Fibroblast of gingiva (primary cell): ENCODE measurements around the gene SERP2.

Experiments used
- DNase-seq: peaks from one replicate; pipeline ENCODE4 v3.0.0-alpha.2; 2011; ENCODE audit warnings: low read depth

SERP2 gene

GRCh38 chr13:44359983-44360375 lies 13.6 kb upstream of the SERP2 start:
- DNase-seq, result no peak

DNA sequence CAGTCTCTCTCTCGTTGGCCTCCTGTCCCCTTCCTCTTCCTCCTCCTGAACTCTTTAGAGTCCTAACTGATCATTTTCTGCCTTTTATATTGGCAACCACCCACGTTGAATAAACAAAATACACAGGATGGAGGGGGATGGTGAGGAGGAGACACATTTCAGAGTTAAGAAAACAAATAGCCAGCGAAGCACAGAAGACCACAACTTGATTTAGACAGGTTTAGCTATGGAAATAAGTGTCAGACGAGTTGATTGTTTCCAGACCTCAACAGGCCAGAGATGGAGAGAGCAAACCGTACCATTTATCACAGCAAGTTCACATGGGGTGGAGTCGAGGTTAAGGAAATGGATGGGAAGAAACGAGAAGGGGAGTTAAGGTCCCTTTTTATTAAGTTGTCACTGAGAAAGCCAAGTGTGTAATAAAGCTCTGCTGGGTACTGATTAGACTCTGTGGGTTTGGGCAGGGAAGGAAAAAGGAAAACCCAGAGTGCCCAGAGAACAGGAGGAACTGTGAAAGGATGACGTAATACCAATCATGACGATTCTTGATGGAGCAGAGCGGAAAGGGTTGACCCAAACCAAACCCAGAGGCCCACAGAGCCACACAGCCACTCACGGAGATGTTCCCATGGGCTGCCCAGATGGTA lies 11.1 kb upstream of the SERP2 start:
- no peak for DNase-seq

GRCh38 chr13:44363631-44364344 lies 9.8 kb upstream of the SERP2 start:
- no peak for DNase-seq

DNA sequence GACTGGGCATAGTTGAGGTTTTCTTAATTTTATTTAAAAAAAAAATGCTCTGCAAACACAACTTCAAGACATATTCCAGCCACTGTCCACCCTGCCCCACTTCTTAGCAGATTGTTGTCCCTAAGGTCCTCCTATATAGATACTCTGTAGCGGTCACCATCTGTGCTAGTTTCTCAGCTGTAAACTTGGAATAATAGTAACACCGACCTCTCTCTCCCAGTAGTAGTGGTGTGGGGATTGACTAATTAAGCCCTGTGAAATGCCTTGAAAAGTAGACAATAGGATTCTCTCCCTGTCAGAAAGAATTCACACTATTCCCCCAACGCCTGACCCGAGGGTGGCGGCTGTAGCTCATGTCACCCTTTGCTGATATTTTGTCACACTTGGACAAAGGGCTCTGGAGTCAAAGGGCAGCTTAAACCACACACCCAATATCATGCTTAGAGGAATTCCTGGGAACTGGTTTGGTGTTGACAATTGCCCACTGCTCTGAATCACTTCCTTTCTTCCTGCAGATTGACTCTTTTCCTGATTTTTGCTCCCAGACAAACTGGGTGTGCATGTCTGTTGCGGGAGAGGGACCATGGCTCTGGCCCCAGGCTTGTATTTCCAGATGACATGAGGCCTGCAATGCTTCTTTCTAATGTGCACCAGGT lies 9.2 kb upstream of the SERP2 start:
- DNase-seq, result no peak

DNA sequence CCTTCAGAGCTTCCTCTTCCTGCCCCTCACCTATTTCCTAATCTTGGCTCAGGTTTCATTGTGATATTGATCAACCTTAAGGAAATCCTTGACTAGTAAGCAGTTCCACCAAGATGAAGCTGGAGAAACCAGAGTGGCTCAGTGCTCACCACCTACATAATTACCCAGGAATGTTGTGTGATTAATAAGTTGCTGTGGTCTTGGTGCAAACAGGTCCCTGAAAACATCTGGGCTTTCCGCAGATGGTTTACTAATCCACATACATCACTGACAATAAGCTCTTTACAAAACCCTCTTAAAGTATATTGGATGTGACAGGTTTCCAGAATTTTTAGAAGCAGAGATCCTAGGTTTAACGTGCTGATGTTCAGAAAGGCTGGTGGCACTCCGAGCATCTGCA lies 8.6 kb upstream of the SERP2 start:
- no peak for DNase-seq

DNA sequence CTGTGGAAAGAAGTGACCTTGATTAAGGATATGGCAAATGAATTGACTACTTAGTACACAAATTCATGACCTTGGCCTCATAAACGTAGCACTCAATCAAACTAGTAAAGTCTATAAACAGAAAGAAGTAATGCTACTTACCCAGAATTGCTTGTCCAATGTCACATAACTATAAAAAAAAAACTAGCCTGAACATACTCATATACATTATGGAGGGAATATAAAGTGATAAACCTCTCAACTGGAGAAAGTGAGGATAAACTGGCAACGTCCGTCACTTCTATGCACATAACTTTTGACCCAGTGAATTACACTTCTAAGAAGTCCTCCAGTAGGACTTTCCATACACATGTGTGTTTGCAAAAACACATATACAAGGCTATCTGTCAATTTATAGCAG lies 7.7 kb upstream of the SERP2 start:
- DNase-seq, result no peak

GRCh38 chr13:44368062-44368591 lies 5.5 kb upstream of the SERP2 start:
- DNase-seq, result peak; percentile 82

- no peak for DNase-seq
Observed at GRCh38 chr13:44368599-44369368, 4.8 kb upstream of the SERP2 start.

- no peak for DNase-seq
Observed at GRCh38 chr13:44371421-44371820, 2.2 kb upstream of the SERP2 start.

DNA sequence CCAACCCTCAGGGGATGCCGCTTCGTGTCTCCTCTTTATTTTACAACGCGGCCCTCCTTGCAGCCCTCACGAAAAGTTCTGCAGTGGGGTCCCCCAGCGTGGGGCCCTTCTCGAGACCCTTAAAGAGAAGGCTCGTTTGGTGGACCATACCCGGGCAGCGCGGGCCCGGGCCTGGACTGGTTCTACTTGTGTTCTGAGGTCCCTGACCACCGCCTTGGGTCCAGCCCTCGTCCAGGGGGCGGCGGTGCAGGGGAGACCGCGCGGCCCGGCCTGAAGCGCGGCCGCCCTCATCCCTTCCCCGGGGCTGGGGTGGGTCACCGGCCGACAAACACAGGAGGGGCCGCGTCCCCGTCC lies 400 bp upstream of the SERP2 start:
- no peak for DNase-seq

- DNase-seq, result no peak
Observed at GRCh38 chr13:44374348-44374712, 706 bp downstream of the SERP2 start.

DNA sequence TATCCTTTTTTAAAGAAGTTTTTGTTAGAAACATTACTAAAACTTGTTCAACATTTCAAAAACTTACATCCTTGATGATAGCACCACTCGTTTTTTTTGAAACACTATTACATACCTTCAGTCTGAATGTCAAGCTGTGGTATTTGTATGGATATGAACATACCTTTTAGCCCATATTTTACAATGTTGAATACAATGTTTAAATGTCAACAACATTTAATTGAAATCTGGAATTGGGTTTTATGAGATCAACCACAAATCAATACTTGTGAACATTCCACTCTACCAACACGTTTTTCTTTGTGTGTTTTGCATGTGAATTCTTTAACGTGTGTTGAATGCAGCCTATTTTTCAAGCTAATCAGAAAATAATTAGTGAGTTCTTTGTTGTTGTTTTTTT lies 4.7 kb downstream of the SERP2 start:
- no peak for DNase-seq

DNA sequence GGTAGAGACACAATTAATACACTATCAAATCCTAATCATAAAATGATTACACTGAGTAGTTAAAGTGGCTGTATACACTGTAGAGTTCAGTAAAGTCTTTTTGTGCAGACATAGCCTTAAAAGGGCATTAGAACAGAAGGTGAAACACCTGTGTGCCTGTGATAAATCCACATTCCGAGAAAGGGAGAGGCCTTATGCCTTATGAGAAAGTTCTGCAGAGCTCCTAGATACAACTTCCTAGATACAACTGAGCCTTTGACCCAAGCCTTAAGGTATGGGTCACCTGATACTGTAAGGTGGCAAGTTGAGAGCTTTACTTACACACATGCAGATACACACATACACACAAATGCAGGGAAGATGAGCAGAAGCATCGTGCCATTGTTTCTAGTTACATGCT lies 6.3 kb downstream of the SERP2 start:
- DNase-seq, result no peak

- no peak for DNase-seq
Observed at GRCh38 chr13:44380404-44381165, 7.0 kb downstream of the SERP2 start.

- no peak for DNase-seq
Observed at GRCh38 chr13:44382635-44383145, 9.1 kb downstream of the SERP2 start.

GRCh38 chr13:44383945-44384344 lies 10.3 kb downstream of the SERP2 start:
- DNase-seq, result no peak

DNA sequence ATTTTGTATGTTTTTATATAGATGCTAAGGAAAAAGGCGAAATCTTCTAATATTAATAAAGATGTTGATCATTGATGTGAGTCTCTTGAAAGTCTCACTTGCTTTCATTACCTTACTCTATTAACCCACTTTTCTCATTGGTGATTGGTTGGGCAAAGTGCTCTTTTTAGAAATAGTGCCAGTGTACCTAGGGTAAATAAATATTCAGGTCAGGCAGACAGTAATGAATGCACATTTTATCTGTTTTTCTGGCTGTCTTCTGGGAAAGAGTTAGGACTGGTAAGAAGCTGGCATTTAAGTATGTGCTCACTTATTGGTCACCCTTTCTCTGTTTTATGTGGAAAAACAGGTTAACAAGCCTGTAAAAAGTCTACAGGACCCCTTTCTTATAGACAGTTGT lies 11.2 kb downstream of the SERP2 start:
- DNase-seq, result no peak

DNA sequence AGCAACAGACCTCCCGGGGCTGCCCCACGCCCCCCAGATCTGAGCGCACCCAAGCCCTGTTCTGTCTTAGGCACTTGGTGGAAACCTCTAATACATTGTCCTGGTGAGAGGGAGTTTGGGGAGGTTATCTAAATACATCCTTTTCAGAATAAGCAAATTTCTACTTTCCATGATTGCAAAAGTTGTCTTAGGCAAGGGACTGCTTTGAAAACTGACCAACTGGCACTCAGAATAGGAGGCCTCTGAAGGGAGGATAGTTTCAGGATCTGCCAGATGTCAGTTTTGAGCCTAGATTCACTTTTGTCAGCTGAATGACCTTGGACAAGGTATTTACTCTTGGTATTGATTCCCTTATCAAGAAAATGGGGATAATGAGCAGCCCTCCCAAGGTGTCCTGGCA lies 11.8 kb downstream of the SERP2 start:
- peak; percentile 39 for DNase-seq

GRCh38 chr13:44385847-44386246 lies 12.2 kb downstream of the SERP2 start:
- no peak for DNase-seq

DNA sequence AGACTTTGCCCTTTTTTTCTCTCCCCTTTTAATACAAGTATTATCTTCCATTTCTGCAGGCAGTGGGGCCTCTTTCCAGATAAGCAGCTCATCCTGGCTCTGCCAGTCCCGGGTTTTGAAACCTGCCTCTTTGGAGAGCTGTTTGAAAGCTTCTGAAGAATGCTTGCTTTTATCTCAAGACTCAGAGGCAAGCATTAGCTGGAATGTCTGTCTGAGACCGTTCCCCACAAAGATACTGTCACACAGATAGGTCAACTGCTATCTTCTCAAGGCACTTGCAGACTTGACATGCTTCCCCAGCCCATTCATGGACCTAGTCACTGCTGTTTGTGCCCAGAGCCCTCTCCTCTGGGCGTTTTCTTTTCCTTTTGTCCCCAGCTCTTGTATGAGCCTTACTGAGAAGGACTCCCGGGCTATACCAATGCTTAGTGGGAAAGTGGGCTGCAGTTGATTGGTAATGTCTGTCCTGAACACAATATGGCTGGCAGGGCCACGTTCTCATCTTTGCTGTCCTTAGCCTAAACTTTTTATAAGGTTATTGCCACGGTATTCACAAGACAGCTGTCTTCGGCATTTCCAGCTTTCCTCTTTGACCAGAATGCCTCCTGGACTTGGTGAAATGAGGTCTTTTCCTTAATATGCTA lies 13.4 kb downstream of the SERP2 start:
- no peak for DNase-seq

- DNase-seq, result no peak
Observed at GRCh38 chr13:44388427-44389059, 14.9 kb downstream of the SERP2 start.
